SK-N-SH treated with all-trans-retinoic acid at 6 μM for 48 hours (cell line): Measurements from ENCODE around the gene ATAD3C.
"Not testable (repeated sequence)": the region's sequence is repeated elsewhere in the genome, so short reads cannot be mapped to it uniquely, and the experiment has no call there.

Experiments
- ATAC-seq: fragments of 200-7000 bp; cut with Tn5 transposase; 3 replicates; pipeline ENCODE4 v1.9.1; 2020; ENCODE audit warnings: mild to moderate bottlenecking, moderate library complexity
- ARNTL ChIP-seq: fragments of 450-650 bp; formaldehyde crosslinking; IDR thresholded peaks from 2 replicates; pipeline ENCODE4 v1.5.0; 2020; ENCODE audit warnings: low read depth, mild to moderate bottlenecking, moderate library complexity, borderline replicate concordance
- BACH2 ChIP-seq: fragments of 250-450 bp; sonication (Bioruptor Pico); IDR thresholded peaks from 2 replicates; pipeline ENCODE4 v1.9.0; 2021; ENCODE audit warnings: mild to moderate bottlenecking, borderline replicate concordance
- CSDC2 ChIP-seq: fragments of 250-450 bp; sonication (Bioruptor Pico); IDR thresholded peaks from 2 replicates; pipeline ENCODE4 v1.5.0; 2020; ENCODE audit warnings: mild to moderate bottlenecking, moderate library complexity
- ESRRG ChIP-seq: fragments of 250-450 bp; sonication (Bioruptor Pico); IDR thresholded peaks from 2 replicates; pipeline ENCODE4 v1.6.1; 2021; ENCODE audit warnings: mild to moderate bottlenecking
- GLIS3 ChIP-seq: fragments of 250-450 bp; sonication (Bioruptor Pico); IDR thresholded peaks from 2 replicates; pipeline ENCODE4 v1.5.0; 2020; ENCODE audit warnings: mild to moderate bottlenecking, moderate library complexity
- ISL1 ChIP-seq: fragments of 250-450 bp; sonication (Bioruptor Pico); IDR thresholded peaks from 2 replicates; pipeline ENCODE4 v2.1.2; 2022; ENCODE audit warnings: mild to moderate bottlenecking, moderate library complexity
- RARB ChIP-seq: fragments of 250-450 bp; sonication (Bioruptor Pico); IDR thresholded peaks from 2 replicates; pipeline ENCODE4 v1.8.0; 2021; ENCODE audit warnings: mild to moderate bottlenecking, moderate library complexity
- SNAI2 ChIP-seq: fragments of 250-450 bp; sonication (Bioruptor Pico); IDR thresholded peaks from 2 replicates; pipeline ENCODE4 v1.5.0; 2020; ENCODE audit warnings: mild to moderate bottlenecking, moderate library complexity
- TCF4 ChIP-seq: fragments of 250-450 bp; sonication (Bioruptor Pico); IDR thresholded peaks from 2 replicates; pipeline ENCODE4 v1.8.0; 2021; ENCODE audit warnings: mild to moderate bottlenecking, moderate library complexity, borderline replicate concordance
- ZC3H10 ChIP-seq: fragments of 250-450 bp; sonication (Bioruptor Pico); IDR thresholded peaks from 2 replicates; pipeline ENCODE4 v1.5.1; 2021; ENCODE audit warnings: mild to moderate bottlenecking, moderate library complexity
- ZFP3 ChIP-seq: fragments of 250-450 bp; sonication (Bioruptor Pico); IDR thresholded peaks from 2 replicates; pipeline ENCODE4 v1.5.0; 2020; ENCODE audit warnings: mild to moderate bottlenecking, moderate library complexity
- ZFP30 ChIP-seq: fragments of 450-650 bp; formaldehyde crosslinking; IDR thresholded peaks from 2 replicates; pipeline ENCODE4 v1.5.0; 2022; ENCODE audit warnings: mild to moderate bottlenecking, moderate library complexity
- ZNF565 ChIP-seq: fragments of 450-650 bp; formaldehyde crosslinking; conservative IDR thresholded peaks from 2 replicates; pipeline ENCODE4 v1.5.0; 2020; ENCODE audit warnings: low read depth, mild to moderate bottlenecking, moderate library complexity
- ZNF70 ChIP-seq: fragments of 450-650 bp; formaldehyde crosslinking; IDR thresholded peaks from 2 replicates; pipeline ENCODE4 v1.5.0; 2020; ENCODE audit warnings: mild to moderate bottlenecking, moderate library complexity
- TF ChIP-seq, protein P1 (sequence below): fragments of 250-450 bp; sonication (Bioruptor Pico); IDR thresholded peaks from 2 replicates; pipeline ENCODE4 v1.5.0; 2020; ENCODE audit warnings: mild to moderate bottlenecking, moderate library complexity
- TF ChIP-seq, protein P2 (sequence below): fragments of 250-450 bp; sonication (Bioruptor Pico); IDR thresholded peaks from 2 replicates; pipeline ENCODE4 v1.8.0; 2020; ENCODE audit warnings: mild to moderate bottlenecking, moderate library complexity, borderline replicate concordance
- TF ChIP-seq, protein P3 (sequence below): fragments of 250-450 bp; sonication (Bioruptor Pico); IDR thresholded peaks from 2 replicates; pipeline ENCODE4 v1.8.0; 2021; ENCODE audit warnings: low read depth, mild to moderate bottlenecking, moderate library complexity, borderline replicate concordance
- TF ChIP-seq, protein P4 (sequence below): fragments of 250-450 bp; sonication (Bioruptor Pico); IDR thresholded peaks from 2 replicates; pipeline ENCODE4 v1.5.1; 2021; ENCODE audit warnings: mild to moderate bottlenecking, moderate library complexity

ATAD3C gene

DNA sequence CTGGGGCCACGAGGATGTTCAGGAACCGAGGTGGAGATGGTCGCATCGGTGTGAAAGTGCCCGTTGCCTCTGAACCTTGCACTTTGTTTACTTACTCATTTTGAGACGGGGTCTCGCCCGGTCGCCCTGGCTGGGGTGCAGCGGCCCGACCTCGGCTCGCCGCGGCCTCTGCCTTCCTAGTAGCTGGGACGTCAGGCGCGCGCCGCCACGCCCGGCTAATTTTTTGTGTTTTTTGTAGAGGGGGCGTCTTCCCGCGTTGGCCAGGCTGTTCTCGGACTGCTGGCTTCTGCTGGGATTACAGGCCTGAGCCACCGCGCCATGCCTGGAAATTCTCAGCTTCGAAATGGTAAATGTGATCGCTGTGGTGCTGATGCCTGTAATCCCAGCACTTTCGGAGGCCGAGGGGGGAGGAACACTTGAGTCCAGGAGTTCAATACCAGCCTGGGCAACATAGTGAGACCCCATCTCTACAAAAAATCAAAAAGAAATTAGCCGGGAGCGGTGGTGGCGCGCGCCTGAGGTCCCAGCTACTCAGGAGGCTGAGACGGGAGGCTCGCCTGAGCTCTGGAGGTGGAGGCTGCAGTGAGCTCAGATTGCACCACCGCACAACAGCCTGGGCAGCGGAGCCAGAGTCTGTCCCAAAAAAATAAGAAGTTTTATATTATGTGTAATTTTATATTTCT lies 41.7 kb upstream of the ATAD3C start (continued):
- TF ChIP-seq, protein P1, sequence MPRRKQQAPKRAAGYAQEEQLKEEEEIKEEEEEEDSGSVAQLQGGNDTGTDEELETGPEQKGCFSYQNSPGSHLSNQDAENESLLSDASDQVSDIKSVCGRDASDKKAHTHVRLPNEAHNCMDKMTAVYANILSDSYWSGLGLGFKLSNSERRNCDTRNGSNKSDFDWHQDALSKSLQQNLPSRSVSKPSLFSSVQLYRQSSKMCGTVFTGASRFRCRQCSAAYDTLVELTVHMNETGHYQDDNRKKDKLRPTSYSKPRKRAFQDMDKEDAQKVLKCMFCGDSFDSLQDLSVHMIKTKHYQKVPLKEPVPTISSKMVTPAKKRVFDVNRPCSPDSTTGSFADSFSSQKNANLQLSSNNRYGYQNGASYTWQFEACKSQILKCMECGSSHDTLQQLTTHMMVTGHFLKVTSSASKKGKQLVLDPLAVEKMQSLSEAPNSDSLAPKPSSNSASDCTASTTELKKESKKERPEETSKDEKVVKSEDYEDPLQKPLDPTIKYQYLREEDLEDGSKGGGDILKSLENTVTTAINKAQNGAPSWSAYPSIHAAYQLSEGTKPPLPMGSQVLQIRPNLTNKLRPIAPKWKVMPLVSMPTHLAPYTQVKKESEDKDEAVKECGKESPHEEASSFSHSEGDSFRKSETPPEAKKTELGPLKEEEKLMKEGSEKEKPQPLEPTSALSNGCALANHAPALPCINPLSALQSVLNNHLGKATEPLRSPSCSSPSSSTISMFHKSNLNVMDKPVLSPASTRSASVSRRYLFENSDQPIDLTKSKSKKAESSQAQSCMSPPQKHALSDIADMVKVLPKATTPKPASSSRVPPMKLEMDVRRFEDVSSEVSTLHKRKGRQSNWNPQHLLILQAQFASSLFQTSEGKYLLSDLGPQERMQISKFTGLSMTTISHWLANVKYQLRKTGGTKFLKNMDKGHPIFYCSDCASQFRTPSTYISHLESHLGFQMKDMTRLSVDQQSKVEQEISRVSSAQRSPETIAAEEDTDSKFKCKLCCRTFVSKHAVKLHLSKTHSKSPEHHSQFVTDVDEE (CRISPR knock-in tag), result no peak
- no peak for TF ChIP-seq ARNTL (CRISPR knock-in tag)
- TF ChIP-seq, all 23 proteins: peak for 0

DNA sequence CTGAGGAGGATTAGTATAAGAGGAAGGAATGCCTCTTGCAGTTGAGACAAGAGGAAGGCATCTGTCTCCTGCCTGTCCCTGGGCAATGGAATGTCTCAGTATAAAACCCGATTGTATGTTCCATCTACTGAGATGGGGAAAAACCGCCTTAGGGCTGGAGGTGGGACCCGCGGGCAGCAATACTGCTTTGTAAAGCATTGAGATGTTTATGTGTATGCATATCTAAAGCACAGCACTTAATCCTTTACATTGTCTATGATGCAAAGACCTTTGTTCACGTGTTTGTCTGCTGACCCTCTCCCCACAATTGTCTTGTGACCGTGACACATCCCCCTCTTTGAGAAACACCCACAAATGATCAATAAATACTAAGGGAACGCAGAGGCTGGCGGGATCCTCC lies 39.3 kb upstream of the ATAD3C start:
- not testable (repeated sequence) for ATAC-seq

DNA sequence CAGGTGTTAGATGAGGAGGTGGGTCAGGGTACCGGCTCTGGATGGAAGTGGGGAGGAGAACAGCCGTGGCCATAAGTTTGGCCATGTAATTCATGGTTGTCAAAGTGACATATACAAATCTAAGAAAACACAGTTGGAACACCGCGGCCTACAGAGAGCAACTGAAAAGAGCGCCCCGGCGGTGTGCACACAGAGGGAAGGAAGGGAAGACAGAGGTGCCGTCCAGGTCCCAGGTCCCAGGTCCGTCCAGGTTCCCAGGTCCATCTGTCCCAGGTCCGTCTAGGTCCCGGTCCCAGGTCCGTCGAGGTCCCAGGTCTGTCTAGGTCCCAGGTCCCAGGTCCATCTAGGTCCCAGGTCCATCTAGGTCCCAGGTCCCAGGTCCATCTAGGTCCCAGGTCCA lies 37.9 kb upstream of the ATAD3C start:
- no peak for ATAC-seq
- TF ChIP-seq ZC3H10 (CRISPR knock-in tag) (no peak), BACH2 (CRISPR knock-in tag) (no peak), ZFP3 (no peak), SNAI2 (CRISPR knock-in tag) (no peak), CSDC2 (CRISPR knock-in tag) (no peak), ZNF70 (CRISPR knock-in tag) (no peak), ZNF565 (CRISPR knock-in tag) (no peak), TCF4 (CRISPR knock-in tag) (no peak), GLIS3 (CRISPR knock-in tag) (no peak), ISL1 (CRISPR knock-in tag) (no peak), ESRRG (CRISPR knock-in tag) (no peak), ZFP30 (no peak), RARB (CRISPR knock-in tag) (no peak)
- TF ChIP-seq, protein P2, sequence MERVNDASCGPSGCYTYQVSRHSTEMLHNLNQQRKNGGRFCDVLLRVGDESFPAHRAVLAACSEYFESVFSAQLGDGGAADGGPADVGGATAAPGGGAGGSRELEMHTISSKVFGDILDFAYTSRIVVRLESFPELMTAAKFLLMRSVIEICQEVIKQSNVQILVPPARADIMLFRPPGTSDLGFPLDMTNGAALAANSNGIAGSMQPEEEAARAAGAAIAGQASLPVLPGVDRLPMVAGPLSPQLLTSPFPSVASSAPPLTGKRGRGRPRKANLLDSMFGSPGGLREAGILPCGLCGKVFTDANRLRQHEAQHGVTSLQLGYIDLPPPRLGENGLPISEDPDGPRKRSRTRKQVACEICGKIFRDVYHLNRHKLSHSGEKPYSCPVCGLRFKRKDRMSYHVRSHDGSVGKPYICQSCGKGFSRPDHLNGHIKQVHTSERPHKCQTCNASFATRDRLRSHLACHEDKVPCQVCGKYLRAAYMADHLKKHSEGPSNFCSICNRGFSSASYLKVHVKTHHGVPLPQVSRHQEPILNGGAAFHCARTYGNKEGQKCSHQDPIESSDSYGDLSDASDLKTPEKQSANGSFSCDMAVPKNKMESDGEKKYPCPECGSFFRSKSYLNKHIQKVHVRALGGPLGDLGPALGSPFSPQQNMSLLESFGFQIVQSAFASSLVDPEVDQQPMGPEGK, result no peak
- TF ChIP-seq, protein P3, sequence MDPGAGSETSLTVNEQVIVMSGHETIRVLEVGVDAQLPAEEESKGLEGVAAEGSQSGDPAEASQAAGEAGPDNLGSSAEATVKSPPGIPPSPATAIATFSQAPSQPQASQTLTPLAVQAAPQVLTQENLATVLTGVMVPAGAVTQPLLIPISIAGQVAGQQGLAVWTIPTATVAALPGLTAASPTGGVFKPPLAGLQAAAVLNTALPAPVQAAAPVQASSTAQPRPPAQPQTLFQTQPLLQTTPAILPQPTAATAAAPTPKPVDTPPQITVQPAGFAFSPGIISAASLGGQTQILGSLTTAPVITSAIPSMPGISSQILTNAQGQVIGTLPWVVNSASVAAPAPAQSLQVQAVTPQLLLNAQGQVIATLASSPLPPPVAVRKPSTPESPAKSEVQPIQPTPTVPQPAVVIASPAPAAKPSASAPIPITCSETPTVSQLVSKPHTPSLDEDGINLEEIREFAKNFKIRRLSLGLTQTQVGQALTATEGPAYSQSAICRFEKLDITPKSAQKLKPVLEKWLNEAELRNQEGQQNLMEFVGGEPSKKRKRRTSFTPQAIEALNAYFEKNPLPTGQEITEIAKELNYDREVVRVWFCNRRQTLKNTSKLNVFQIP (CRISPR knock-in tag), result no peak
- TF ChIP-seq, protein P1 (CRISPR knock-in tag), result no peak
- TF ChIP-seq, protein P4, sequence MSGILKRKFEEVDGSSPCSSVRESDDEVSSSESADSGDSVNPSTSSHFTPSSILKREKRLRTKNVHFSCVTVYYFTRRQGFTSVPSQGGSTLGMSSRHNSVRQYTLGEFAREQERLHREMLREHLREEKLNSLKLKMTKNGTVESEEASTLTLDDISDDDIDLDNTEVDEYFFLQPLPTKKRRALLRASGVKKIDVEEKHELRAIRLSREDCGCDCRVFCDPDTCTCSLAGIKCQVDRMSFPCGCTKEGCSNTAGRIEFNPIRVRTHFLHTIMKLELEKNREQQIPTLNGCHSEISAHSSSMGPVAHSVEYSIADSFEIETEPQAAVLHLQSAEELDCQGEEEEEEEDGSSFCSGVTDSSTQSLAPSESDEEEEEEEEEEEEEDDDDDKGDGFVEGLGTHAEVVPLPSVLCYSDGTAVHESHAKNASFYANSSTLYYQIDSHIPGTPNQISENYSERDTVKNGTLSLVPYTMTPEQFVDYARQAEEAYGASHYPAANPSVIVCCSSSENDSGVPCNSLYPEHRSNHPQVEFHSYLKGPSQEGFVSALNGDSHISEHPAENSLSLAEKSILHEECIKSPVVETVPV (CRISPR knock-in tag), result no peak
- TF ChIP-seq, all 23 proteins: peak for 0

DNA sequence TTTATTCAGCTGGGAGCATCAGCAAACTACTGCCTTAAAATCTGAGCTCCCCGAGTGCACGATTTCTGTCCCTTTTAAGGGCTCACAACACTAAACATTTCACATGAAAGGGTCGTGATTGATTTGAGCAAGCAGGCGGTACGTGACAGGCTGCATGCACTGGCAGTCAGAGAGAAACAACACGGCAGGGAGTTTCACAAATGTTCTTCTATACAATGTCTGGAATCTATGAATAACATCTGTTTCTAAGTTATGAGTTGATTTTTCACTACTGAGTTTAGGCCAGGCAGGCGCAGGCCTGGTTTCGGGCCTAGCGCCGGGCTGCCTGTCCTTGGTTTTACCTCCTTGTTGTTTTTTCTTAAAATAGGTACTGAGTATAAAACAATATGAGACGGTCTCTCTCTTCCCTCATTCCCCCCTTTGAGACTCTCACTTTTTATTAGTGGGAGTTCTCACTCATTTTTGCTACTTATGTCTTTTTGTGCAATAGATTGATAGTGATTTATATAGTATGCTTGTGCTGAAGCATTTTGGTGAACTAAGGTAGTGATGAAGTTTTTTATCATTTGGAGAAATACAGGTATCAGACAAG lies 37.1 kb upstream of the ATAD3C start:
- ATAC-seq, result not testable (repeated sequence)
